ENCODE data around the gene SLC16A12. TPM values are rescaled to one million over a fixed set of nuclear protein-coding genes. Genes with fewer than 3 reads are reported as not detected.

Gene SLC16A12
- total RNA-seq, 1 donor from 2014 or later = 1.2 TPM

DNA sequence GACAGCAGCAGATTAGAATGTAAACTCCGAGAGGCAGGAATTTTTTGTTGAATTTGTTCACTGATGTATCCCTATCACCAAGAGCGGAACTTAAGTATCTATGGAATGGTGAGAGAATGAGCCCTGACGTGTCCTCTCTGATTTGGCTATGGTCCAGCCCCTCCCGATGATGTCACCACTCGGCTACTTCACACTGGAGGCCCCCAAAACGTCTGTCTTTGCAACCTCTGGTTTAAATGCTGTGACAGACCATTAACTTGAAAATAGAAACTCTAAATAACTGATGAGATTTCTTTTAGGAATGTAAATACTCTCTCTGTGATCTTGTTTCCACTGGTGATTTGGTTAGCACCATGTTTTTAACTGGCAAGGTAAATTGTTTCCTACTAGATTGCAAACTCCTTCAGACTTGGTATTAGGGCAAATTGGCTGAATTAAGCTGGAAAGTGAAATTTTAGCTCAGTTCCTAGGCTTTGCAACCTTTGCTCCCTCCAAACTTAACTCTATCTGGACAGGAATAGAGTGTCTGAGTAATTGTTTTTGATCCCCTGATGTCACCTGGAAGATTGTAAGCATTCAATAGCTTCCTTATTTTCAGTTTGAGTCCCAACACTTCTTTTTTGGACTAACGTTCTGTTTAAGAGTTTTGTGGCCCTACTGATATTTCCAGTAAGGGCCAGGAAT, 19.1 kb downstream of the SLC16A12 start:
- FAIRE-seq (no peak), DNase-seq (ENCODE audit: low spot score in 2 of 2) (no peak)

DNA sequence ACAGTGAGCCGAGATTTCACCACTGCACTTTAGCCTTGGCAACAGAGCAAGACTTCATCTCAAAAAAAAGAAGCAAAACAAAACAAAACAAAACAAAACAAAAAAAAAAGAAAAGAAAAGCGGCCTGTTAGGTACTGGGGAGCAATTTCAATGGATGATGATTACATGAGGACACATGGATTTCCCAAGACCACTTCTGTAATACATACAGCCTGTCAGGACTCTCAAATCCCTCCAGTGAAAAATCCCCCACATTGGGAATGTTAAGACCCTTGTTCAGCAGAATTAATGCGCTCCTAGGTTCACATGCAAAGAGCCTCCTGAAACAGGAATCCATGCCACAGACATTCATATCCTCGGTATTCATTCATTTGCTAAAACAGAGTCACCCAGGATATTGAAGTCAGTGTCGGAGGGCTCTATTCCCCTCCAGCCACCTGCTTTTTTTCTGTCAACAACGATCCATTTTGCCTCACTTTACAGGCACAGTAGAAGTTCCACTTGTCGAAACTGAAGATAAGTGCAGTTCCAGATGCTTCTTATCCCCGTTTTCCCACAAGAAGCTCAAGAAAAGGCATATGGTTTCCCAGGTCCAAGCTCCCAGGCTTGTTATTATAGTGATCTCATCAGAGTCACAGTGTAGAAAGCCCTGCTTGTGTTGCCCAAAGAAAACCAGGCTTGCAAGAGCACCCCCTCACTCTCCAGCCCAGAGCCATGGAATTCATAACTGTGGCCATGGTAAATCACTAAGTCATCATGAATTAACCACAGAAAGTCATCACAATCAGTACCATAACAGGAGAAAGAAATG, 20.2 kb downstream of the SLC16A12 start:
- no peak for DNase-seq (ENCODE audit: low spot score in 2 of 2)
- FAIRE-seq = no peak

DNA sequence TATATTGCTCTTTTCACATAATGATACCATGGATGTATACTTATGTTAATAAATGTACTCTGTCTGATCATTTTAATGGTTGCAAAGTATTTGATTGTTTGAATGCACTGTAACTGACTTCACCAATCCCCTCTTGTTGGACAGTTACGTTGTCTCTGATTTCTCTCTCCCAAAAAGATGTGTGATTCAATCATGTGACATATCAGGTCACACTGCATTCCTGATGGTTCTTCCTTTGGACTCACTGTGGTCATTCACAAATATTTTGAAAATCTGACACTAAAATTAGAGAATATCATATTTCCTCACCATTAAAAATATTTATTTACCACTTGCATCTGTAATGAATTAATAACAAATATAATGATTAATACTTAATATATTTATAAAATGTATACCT, 22.2 kb downstream of the SLC16A12 start:
- peak; percentile 17 for FAIRE-seq

DNA sequence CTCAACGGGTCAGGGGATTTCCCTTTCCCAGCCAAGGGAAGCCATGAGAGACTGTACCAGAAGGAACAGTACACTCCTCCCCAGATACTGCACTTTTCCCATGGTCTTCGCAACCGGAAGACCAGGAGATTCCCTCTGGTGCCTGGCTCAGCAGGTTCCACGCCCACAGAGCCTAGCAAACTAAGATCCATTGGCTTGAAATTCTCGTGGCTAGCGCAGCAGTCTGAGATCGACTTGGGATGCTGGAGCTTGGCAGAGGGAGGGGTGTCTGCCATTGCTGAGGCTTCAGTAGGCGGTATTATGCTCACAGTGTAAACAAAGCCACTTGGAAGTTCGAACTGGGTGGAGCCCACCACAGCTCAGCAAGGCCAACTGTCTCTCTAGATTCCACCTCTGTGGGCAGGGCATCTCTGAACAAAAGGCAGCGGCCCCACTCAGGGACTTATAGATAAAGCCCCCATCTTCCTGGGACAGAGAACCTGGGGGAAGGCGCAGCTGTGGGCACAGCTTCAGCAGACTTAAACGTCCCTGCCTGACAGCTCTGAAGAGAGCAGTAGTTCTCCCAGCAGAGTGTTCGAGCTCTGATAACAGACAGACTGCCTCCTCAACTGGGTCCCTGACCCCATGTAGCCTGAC, 29.6 kb downstream of the SLC16A12 start:
- DNase-seq (ENCODE audit: low spot score in 2 of 2) = no peak

More for the DNA sequence above, 22.2 kb downstream of the SLC16A12 start:
- DNase-seq (ENCODE audit: low spot score in 2 of 2) = no peak

DNA sequence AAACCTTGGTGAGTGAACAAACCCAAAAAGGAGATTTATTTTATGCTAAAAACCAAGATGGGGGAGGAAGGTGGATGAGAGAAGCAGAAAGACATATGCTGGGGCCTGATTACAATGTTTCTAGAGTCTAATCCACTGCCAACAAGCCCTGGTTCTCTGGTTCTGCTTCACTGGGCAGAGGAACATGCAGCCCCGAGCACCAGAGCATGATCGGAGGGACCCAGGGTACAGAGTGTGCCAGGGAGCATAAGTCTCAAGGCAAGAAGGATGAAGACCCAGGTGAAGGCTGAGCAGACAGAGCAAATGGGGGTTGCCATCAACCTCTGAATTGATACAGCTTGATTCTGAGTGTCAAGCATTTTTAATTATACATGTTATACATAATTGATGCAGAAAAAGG, 30.7 kb downstream of the SLC16A12 start:
- DNase-seq (ENCODE audit: low spot score in 2 of 2) (no peak), FAIRE-seq (no peak)

More for the DNA sequence above, 29.6 kb downstream of the SLC16A12 start:
- FAIRE-seq = no peak

DNA sequence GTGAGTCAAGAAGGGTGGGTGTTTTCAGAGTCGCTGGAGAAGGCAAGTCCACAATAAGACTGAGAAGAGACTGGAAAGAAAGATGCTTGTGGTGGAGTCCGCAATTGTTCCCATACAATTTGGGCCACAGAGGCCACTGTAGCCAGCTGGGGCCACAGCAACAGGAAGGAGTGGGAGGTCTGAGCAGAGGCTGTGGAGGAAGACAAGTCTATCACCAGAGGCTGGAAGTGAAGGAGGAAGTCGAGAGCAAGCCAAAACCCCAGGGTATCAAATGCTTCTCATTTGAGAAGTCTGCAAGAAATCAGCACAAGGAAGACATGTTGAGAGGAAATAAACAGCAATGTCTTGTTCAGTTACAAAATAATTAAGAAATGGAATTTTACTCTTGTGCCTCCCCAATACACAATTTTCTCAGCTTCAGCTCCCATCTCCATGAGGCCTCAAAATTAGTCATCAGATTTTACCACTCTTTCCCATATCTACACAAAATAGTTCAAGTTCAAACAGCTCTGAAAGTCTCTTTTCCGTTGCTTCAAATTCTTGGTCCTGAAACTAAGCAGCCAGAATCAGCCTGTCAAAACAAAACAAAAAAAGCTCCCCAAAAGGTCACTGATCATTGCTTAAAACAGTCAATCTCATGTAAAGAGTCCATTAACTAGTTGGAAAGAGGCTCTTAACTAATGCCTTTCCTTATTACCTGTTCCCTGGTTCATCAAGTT, 31.6 kb downstream of the SLC16A12 start:
- FAIRE-seq (no peak), DNase-seq (ENCODE audit: low spot score in 2 of 2) (no peak)

DNA sequence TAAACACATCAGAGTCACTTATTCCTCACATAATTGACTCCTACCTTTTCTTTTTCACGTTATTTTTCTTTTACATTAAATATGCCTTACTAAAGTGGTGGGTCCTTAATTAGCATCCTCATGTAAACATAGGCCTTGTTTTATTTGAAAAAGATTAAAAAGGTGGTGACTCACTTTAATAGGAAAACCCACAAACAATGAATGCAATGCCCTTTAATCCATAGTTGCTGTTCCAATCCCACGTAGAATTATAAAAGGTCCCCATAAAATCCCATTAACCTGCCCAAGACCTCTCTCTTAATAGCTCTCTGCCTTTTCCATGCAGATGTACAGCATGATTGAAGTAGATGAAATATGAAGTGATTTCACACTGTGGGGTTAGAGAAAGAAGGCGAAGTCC, 32.2 kb downstream of the SLC16A12 start:
- DNase-seq (ENCODE audit: low spot score in 2 of 2) (no peak), FAIRE-seq (no peak)

DNA sequence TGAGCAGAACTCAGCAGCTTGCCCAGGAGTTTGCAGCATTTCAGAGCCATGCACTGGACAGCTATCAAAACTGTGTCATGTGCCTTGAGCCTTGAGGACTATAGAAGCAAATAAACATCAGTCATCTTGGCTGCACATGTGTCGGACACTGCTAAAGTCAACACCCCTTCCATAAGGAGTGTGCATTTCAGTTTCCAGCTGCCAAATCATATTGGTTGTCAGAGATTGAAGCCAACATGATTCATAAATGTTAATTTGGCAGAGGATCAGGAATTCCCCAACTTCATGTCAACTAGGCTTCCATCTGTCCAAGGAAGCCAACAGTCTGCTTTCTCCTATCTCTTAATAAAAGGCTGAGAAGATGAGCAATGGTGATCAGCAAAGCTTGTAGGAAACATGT, 32.8 kb downstream of the SLC16A12 start:
- FAIRE-seq (no peak), DNase-seq (ENCODE audit: low spot score in 2 of 2) (no peak)

DNA sequence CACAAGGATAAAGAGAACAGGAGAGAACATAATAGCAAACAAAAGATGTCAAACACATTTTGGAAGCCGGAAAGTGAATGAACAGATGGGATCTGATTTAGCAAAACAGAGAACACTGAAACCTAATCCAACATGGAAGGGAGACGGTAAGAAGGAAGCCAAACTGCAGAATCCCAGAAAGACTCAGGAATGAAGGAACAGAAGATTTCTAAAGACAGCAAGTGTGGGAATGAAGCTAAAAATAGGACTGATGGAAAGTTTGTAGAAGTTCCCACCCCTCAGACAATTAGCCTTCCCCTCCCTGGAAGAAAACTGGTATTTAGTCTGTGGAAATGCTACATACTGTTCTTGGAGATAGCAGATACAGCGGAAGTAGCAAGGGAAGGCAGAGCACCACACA, 40.8 kb downstream of the SLC16A12 start:
- no peak for DNase-seq (ENCODE audit: low spot score in 2 of 2)

DNA sequence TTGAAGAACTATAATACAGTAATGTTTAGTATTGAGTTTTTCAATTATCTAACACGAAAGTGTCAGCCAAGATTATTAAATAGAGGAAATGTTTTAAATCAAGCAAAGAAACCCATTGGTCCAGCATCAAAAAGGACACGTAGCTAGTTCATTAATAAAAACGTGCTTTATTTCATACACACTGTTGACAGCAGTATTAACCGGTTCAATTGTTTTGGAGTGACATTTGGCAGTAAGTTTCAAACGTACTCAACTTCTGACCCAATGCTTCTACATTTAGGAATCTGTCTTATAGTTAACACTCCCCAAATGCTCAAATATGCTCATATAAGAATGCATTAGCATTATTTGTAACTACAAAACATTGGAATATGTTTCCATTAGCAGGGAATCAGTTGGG, 41.3 kb downstream of the SLC16A12 start:
- no peak for DNase-seq (ENCODE audit: low spot score in 2 of 2)
- no peak for FAIRE-seq

More for the DNA sequence above, 40.8 kb downstream of the SLC16A12 start:
- no peak for FAIRE-seq

DNA sequence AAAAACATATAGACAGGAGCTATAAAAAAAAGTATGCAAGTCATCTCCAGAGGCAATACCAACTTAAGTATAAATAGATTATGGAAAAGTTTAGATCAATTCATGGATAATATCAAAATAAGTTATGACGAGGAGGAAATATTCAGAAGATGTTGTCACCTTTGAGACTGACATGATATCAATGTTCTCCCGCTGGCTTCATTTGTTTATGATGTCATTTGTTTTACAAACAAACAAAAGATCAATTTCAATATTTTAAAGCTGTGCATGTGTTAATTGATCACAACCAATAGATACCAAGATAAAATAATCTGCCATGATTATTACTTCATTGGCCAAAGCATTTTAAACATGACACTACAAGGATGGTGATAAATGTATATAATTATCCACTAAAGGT, 43.5 kb downstream of the SLC16A12 start:
- no peak for FAIRE-seq

DNA sequence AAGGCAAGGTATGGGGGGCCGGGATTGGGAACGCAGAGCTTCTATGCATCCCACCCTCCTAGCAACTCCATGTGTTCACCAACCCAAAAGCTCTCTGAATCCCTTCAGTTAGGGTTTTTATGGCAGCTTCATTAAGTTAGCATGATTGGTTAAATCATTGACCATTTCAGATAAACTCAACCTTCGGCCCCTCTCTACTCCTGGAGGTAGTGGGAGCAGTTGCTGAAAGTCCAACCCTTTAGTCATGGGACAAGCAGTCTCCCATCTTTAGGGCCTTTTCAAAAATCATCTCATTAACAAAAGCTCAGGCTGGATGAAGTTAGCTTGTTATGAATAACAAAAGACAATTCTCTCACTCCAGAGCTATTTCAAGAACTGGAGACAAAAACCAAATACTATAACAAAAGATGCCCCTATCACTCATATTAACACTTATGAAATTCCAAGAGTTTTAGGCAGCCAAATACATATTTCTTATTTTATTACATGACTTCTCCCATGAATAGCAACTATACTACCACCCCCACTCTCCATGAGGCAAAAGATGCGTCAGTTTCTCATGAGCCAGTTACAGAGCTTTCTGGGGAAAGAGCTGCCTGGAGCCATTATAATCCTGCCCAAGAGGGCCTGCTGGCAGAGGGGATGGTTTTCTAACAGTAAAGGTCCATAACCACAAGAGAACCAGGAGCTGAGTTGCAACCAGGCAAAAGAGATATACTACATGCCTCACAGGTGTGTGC, 44.6 kb downstream of the SLC16A12 start:
- DNase-seq (ENCODE audit: low spot score in 2 of 2) (no peak), FAIRE-seq (no peak)

More for the DNA sequence above, 43.5 kb downstream of the SLC16A12 start:
- no peak for DNase-seq (ENCODE audit: low spot score in 2 of 2)

DNA sequence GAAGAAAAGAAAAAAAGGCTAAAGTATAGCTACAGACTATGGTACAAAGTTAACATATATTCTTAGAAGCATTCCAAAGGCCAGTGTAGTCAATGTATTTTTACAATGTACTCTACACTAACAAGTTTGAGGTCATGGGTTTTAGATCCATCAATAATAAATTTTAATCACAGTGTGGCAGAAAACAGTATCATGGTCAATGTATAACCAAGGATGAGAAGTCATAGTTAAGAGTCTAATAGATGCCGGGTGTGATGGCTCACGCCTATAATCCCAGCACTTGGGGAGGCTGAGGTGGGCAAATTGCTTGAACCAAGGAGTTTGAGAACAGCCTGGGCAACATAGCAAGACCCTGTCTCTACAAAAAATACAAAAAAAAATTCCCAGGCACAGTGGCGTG, 53.1 kb downstream of the SLC16A12 start:
- no peak for DNase-seq (ENCODE audit: low spot score in 2 of 2)
- no peak for FAIRE-seq

DNA sequence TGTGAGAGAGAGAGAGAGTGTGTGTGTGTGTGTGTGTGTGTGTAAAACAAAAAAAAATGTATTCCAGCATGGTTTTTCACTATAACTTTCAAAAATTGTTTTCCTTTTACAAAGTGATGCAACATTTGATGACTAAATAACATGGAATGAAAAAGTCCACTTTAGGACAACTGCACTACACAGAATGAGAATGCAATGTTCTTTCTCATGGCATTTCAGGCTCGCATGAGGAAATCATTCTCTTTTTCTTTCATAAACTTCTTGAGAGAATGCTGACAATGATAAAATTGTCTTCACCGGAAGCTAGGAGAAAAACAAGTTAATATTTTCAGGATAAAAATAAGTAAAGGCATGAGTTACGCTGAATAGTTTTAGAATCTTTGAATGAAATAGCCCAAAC, 53.7 kb downstream of the SLC16A12 start:
- FAIRE-seq (no peak), DNase-seq (ENCODE audit: low spot score in 2 of 2) (no peak)

DNA sequence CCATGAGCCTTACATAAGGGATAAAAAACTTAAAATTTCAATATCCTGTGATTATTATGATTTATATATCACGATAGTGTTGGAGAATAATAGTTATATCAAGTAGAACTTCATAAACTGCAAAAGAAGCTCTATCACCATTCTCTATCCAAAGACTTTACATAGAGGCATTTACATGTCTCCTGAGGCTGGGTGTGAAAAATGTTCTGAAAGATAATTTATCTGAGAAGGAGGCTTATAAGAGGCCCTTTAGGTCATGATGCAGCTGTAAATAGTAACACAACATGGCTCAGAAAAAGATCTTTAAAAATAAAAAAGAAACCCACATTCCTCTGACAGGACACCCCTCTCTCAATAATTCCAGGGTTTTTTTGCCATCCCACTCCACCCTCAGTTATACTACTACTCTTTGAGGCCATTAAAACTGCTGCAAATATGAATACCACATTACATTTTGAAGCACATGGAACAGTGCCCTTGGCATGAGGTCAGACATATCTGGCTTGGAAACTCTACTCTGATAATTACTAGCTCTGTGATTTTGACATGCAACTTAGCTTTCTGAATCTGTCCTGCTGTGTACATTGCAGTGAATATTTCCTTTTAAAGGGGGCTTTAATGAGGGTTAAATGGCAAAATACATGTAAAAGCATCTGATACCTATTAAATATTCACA, 55.5 kb downstream of the SLC16A12 start:
- FAIRE-seq (no peak), DNase-seq (ENCODE audit: low spot score in 2 of 2) (no peak)

DNA sequence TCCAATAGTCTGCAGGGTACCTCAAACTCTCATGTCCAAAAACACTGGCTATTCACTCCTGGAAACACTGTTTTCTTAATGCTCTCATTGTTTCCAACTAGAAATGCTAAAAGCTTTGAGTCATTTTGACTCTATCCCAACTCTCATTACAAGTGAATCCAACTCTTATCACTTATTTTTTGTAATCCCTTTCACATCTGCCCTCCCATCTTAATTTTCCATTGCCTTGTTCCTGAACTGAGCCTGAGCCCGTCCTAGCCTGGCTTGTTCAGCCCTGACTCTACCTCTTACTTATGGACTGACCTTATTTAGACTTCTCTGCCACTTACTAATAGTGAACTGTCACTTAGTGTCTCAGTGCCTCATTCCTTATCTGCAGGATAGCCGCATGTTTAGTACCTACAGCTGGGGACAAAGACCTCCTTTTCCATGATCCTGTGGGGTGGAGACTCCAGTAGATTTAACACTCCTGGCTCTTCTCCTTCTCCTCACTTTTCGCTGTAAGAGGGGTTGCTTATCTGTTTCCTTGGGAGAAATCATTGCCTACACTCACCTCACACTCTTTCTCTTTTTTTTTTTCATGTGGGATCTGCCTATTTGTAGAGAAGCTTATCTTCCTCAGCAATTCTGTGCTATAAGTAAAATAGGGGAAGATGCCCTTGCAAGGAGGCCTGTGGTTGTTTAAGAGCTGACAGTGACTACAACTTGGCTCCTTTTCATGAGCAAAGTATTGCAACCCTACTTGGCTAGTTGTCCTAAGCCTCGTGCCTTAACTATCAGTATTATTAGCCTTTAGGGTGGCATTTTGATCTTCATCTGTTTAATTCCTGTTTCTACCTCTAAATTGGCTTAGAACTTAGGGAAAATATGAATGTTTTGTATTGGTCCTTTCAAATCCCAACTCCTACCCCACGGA, 56.4 kb downstream of the SLC16A12 start:
- FAIRE-seq = no peak
- DNase-seq (ENCODE audit: low spot score in 2 of 2) = no peak

DNA sequence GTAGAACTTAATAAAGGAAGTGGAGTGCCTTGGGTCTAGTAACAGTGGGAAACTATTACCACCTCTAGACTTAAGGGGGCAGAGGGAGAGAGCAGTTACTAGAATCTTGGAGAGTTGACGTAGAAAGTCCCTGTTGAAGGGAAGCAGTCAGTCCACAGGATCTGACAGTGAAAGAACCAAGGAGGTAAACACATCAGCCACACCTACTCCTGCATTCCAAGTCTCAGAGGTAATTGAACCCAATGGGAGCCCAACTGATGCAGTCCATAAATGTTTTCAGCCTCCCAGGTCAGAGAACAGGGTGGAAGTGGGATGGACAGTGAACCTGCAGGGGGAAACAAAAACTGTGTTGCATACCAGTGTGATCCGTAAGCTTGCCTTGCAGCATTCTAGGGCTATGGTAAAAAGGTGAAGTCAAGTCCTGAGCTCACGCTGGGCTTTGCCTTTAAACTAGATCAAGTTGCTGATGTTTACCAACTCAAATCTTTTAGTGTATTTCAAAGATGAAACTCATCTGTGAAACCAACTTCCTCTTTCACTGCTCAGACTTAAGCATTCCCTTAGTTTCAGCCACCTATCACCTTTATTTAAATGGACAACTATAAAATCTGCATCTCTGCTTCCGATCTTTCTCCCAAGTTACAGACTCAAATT, 57.2 kb downstream of the SLC16A12 start:
- DNase-seq (ENCODE audit: low spot score in 2 of 2) = no peak

DNA sequence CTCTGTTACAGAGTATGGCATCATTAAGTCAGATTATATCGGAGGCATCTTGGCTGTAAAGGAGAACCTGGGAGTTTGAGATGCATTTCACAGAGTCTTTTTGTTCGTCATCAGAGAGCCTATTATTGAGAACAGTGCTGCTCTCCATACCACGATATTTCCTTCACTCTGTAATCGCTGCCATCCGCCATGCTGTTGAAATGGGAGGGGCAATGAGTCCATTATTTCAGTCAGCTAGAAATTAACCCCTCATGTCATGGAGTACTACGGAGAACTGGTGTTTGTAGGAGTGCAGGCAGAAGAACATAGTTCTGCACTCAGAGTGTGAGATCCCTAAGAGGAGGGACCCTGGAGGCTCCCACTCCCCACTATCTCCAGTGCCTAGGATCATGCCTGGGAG, 59.2 kb downstream of the SLC16A12 start:
- FAIRE-seq (no peak), DNase-seq (ENCODE audit: low spot score in 2 of 2) (no peak)

More for the DNA sequence above, 57.2 kb downstream of the SLC16A12 start:
- FAIRE-seq = no peak

All from frontal cortex (tissue), 4 donors.